IMR-90 (cell line): ENCODE results near the gene FRY. TPM values are rescaled to one million over a fixed set of nuclear protein-coding genes. Genes with fewer than 3 reads are reported as not detected.

Experiments
- ATAC-seq: fragments of 200-7000 bp; cut with Tn5 transposase; 2 replicates; pipeline ENCODE4 v1.9.1; 2020; ENCODE audit warnings: low read depth, mild to moderate bottlenecking, moderate library complexity
- BruUV-seq: library from RNA; stranded (reverse); fragments of 400-500 nt; replicated peaks from 2 replicates; lab custom pipeline; 2021; lab: Mats Ljungman, UMichigan
- CTCF ChIA-PET: fragments of 300-600 bp; formaldehyde crosslinking; extraction: SDS; loops from one replicate; lab custom pipeline; 2021; ENCODE audit warnings: antibody characterized with exemption; lab: Yijun Ruan, JAX
- POLR2A ChIA-PET: fragments of 300-600 bp; sonication (Branson Sonifier 250); formaldehyde crosslinking; loops from one replicate; lab custom pipeline; 2022; ENCODE audit warnings: antibody characterized with exemption; ENCODE audit not compliant: unreplicated experiment; lab: Charles Lee
- DNase-seq: peaks from one replicate; pipeline ENCODE4 v3.0.0; 2013
- H2AFZ ChIP-seq: replicated peaks from 2 replicates; pipeline ENCODE3; 2013; ENCODE audit warnings: low read length, mild to moderate bottlenecking; ENCODE audit not compliant: poor library complexity
- H2AK5ac ChIP-seq: 2 replicates; pipeline ENCODE4 v1.6.1; 2013; ENCODE audit warnings: low read depth, low read length, inconsistent platforms
- H2AK9ac ChIP-seq: replicated peaks from 2 replicates; pipeline ENCODE3; 2013; ENCODE audit warnings: mild to moderate bottlenecking, low read depth, low read length, moderate library complexity; ENCODE audit not compliant: poor library complexity
- H2BK120ac ChIP-seq: 2 replicates; pipeline ENCODE4 v1.6.1; 2013; ENCODE audit warnings: low read depth, low read length, inconsistent platforms
- H2BK15ac ChIP-seq: 3 replicates; pipeline ENCODE4 v1.6.1; 2013; ENCODE audit warnings: low read depth, low read length, inconsistent platforms
- H2BK20ac ChIP-seq: 2 replicates; pipeline ENCODE4 v1.6.1; 2013; ENCODE audit warnings: low read depth, mild to moderate bottlenecking, inconsistent platforms, low read length, moderate library complexity
- H2BK5ac ChIP-seq: 2 replicates; pipeline ENCODE4 v1.6.1; 2013; ENCODE audit warnings: mild to moderate bottlenecking, low read depth, low read length, inconsistent platforms; ENCODE audit not compliant: poor library complexity, severe bottlenecking
- H3K14ac ChIP-seq: replicated peaks from 2 replicates; pipeline ENCODE4 v1.6.1; 2013; ENCODE audit warnings: low read depth, low read length, inconsistent platforms
- H3K18ac ChIP-seq: 2 replicates; pipeline ENCODE4 v1.6.1; 2013; ENCODE audit warnings: low read depth, low read length, control low read depth
- H3K23ac ChIP-seq: 2 replicates; pipeline ENCODE4 v1.6.1; 2013; ENCODE audit warnings: low read depth, low read length, inconsistent platforms
- H3K27ac ChIP-seq: 2 replicates; pipeline ENCODE4 v1.5.1; 2013; ENCODE audit warnings: mild to moderate bottlenecking, control low read depth, low read length; ENCODE audit not compliant: insufficient read depth
- H3K27me3 ChIP-seq: 2 replicates; pipeline ENCODE4 v1.6.1; 2013; ENCODE audit warnings: low read length; ENCODE audit not compliant: control insufficient read depth, insufficient read depth
- H3K36me3 ChIP-seq: 2 replicates; pipeline ENCODE4 v1.6.1; 2013; ENCODE audit warnings: low read length, mixed read lengths; ENCODE audit not compliant: control insufficient read depth, insufficient read depth
- H3K4ac ChIP-seq: 2 replicates; pipeline ENCODE4 v1.6.1; 2013; ENCODE audit warnings: low read depth, low read length, inconsistent platforms
- H3K4me1 ChIP-seq: 2 replicates; pipeline ENCODE4 v1.6.1; 2013; ENCODE audit warnings: low read length, mixed read lengths; ENCODE audit not compliant: control insufficient read depth, insufficient read depth
- H3K4me2 ChIP-seq: 2 replicates; pipeline ENCODE4 v1.6.1; 2013; ENCODE audit warnings: low read depth, mild to moderate bottlenecking, control low read depth, low read length, moderate library complexity
- H3K4me3 ChIP-seq: 2 replicates; pipeline ENCODE4 v1.5.1; 2013; ENCODE audit warnings: low read depth, mild to moderate bottlenecking, control low read depth, low read length, moderate library complexity; ENCODE audit not compliant: insufficient read depth
- H3K56ac ChIP-seq: 2 replicates; pipeline ENCODE4 v1.6.1; 2013; ENCODE audit warnings: low read length, inconsistent platforms; ENCODE audit not compliant: insufficient read depth; ENCODE audit errors: extremely low read depth
- H3K79me1 ChIP-seq, 2 experiments: 2 replicates each; pipeline ENCODE4 v1.6.1; 2013; ENCODE audit warnings: low read length in 2 of 2, inconsistent platforms in 1 of 2, low read depth in 1 of 2
- H3K9ac ChIP-seq: 2 replicates; pipeline ENCODE4 v1.6.1; 2013; ENCODE audit warnings: low read depth, low read length, control low read depth
- H3K9me1 ChIP-seq: 2 replicates; pipeline ENCODE4 v1.6.1; 2013; ENCODE audit warnings: low read length, inconsistent platforms; ENCODE audit not compliant: insufficient read depth
- H3K9me3 ChIP-seq: 2 replicates; pipeline ENCODE4 v1.6.1; 2013; ENCODE audit warnings: low read length; ENCODE audit not compliant: control insufficient read depth, insufficient read depth
- H4K20me1 ChIP-seq: 2 replicates; pipeline ENCODE4 v1.6.1; 2013; ENCODE audit warnings: low read length, inconsistent platforms; ENCODE audit not compliant: insufficient read depth
- H4K5ac ChIP-seq: 2 replicates; pipeline ENCODE4 v1.6.1; 2013; ENCODE audit warnings: mild to moderate bottlenecking, low read depth, low read length, control low read depth
- H4K8ac ChIP-seq, 2 experiments: 2 replicates each; pipeline ENCODE4 v1.6.1; 2013; ENCODE audit warnings: low read depth in 2 of 2, low read length in 2 of 2, control low read depth in 1 of 2, inconsistent platforms in 1 of 2
- H4K91ac ChIP-seq: 2 replicates; pipeline ENCODE4 v1.6.1; 2013; ENCODE audit warnings: low read depth, low read length, inconsistent platforms; ENCODE audit not compliant: insufficient read depth
- BHLHE40 ChIP-seq: fragments of 150-350 bp; IDR thresholded peaks from 2 replicates; pipeline ENCODE4 v1.6.1; 2016; ENCODE audit warnings: mild to moderate bottlenecking, low read depth, low read length
- CEBPB ChIP-seq: IDR thresholded peaks from 2 replicates; pipeline ENCODE4 v1.6.1; 2012; ENCODE audit warnings: low read depth, low read length, improper control_type of control experiment
- CHD1 ChIP-seq: IDR thresholded peaks from 2 replicates; pipeline ENCODE4 v1.6.1; 2012; ENCODE audit warnings: low read depth, low read length, improper control_type of control experiment
- CTCF ChIP-seq: conservative IDR thresholded peaks from 2 replicates; pipeline ENCODE4 v1.5.1; 2012; ENCODE audit warnings: mild to moderate bottlenecking, low read depth, low read length, improper control_type of control experiment
- ELK1 ChIP-seq: fragments of 150-350 bp; IDR thresholded peaks from 2 replicates; pipeline ENCODE4 v1.6.1; 2016; ENCODE audit warnings: low read depth, mild to moderate bottlenecking, low read length, moderate library complexity, borderline replicate concordance
- FOS ChIP-seq: fragments of 150-350 bp; IDR thresholded peaks from 2 replicates; pipeline ENCODE4 v1.6.1; 2016; ENCODE audit warnings: low read depth, low read length
- MAFK ChIP-seq: IDR thresholded peaks from 2 replicates; pipeline ENCODE4 v1.6.1; 2012; ENCODE audit warnings: low read depth, low read length, improper control_type of control experiment
- MAZ ChIP-seq: IDR thresholded peaks from 2 replicates; pipeline ENCODE4 v1.6.1; 2012; ENCODE audit warnings: low read depth, mild to moderate bottlenecking, low read length, improper control_type of control experiment, moderate library complexity, borderline replicate concordance
- MXI1 ChIP-seq: IDR thresholded peaks from 2 replicates; pipeline ENCODE4 v1.6.1; 2012; ENCODE audit warnings: low read depth, mild to moderate bottlenecking, low read length, moderate library complexity, borderline replicate concordance
- NFE2L2 ChIP-seq: fragments of 150-350 bp; IDR thresholded peaks from 2 replicates; pipeline ENCODE4 v1.6.1; 2016; ENCODE audit warnings: low read depth, mild to moderate bottlenecking, low read length
- POLR2A ChIP-seq: IDR thresholded peaks from 2 replicates; pipeline ENCODE4 v1.6.1; 2012; ENCODE audit warnings: mild to moderate bottlenecking, low read depth, low read length
- RAD21 ChIP-seq: IDR thresholded peaks from 2 replicates; pipeline ENCODE4 v1.6.1; 2012; ENCODE audit warnings: low read length, improper control_type of control experiment
- RCOR1 ChIP-seq: IDR thresholded peaks from 2 replicates; pipeline ENCODE4 v1.6.1; 2012; ENCODE audit warnings: mild to moderate bottlenecking, low read length, improper control_type of control experiment; ENCODE audit not compliant: insufficient replicate concordance
- RFX5 ChIP-seq: IDR thresholded peaks from 2 replicates; pipeline ENCODE4 v1.8.0; 2012; ENCODE audit warnings: low read depth, mild to moderate bottlenecking, low read length, moderate library complexity
- SMC3 ChIP-seq: fragments of 150-350 bp; IDR thresholded peaks from 2 replicates; pipeline ENCODE4 v1.6.1; 2016; ENCODE audit warnings: low read depth, mild to moderate bottlenecking, antibody characterized with exemption, low read length, moderate library complexity
- USF2 ChIP-seq: fragments of 150-350 bp; IDR thresholded peaks from 2 replicates; pipeline ENCODE4 v1.6.1; 2017; ENCODE audit warnings: mild to moderate bottlenecking, antibody characterized with exemption, low read length, low read depth
- dilution Hi-C: fragments of 300-500 bp; cut with HindIII; formaldehyde crosslinking; loops from one replicate; pipeline ENCODE4 v1.14.3; 2018; ENCODE audit warnings: low sequenced_read_pairs; ENCODE audit not compliant: unreplicated experiment
- in situ Hi-C: fragments of 300-500 bp; cut with MboI; formaldehyde crosslinking; loops from 3 replicates; pipeline ENCODE4 v1.14.3; 2019; ENCODE audit warnings: low sequenced_read_pairs, inconsistent platforms, mixed read lengths
- intact Hi-C: fragments of 100-400 bp; cut with micrococcal nuclease; formaldehyde crosslinking; loops from 2 replicates; pipeline ENCODE4 v1.10.0; 2022
- polyA plus RNA-seq, 3 experiments: library from polyadenylated mRNA; depleted of rRNA; stranded (reverse); fragments of >200 nt; gene quantifications; 2 replicates each; pipeline ENCODE4 v1.2.3, GENCODE V29; 2012; ENCODE audit warnings: low replicate concordance in 1 of 3
- total RNA-seq: library from RNA; depleted of rRNA; stranded (reverse); fragments of >200 nt; gene quantifications from 2 replicates; pipeline ENCODE4 v1.2.3, GENCODE V29; 2012

The FRY gene
- total and polyA plus RNA-seq, 2 of the 4 experiments (the other 2 are of a cell fraction): 3.0 to 4.8 TPM

- H3K36me3 ChIP-seq: no peaks in the 10 kb centered on the region
- no TSS peak for BruUV-seq
- no peak overlapping the region for H3K18ac ChIP-seq
- H2BK5ac ChIP-seq: no peak overlapping the region
- H4K91ac ChIP-seq: no peak overlapping the region
- TF ChIP-seq FOS (no peak), BHLHE40 (no peak), SMC3 (no peak), MXI1 (no peak), MAZ (no peak), USF2 (no peak), CEBPB (no peak), CTCF (no peak), RFX5 (no peak), MAFK (no peak), RCOR1 (no peak), RAD21 (no peak), CHD1 (no peak), NFE2L2 (no peak), ELK1 (no peak), POLR2A (no peak)
- no peaks in the 10 kb centered on the region for H3K9me3 ChIP-seq
- H4K5ac ChIP-seq: no peak overlapping the region
- no peaks in the 10 kb centered on the region for H3K27me3 ChIP-seq
- H3K4ac ChIP-seq: no peak overlapping the region
- CTCF ChIA-PET: interaction anchor here (1.7 kb wide), 1 partner anchor 100 kb away, joined by 4 read pairs; no protein-coding TSS in a partner anchor
- ATAC-seq: no peak
- no peak overlapping the region for H3K23ac ChIP-seq
- H3K79me1 ChIP-seq: peaks cover 0 to 17% of the 10 kb centered on the region in 2 experiments; a peak in 2 of 4 replicates
- no peak overlapping the region for H3K9ac ChIP-seq
- no peak overlapping the region for H3K4me2 ChIP-seq
- no peak overlapping the region for H2BK20ac ChIP-seq
- dilution Hi-C loops (no loop called here), in situ Hi-C loops (no loop called here), intact Hi-C loops (no loop called here)
- POLR2A ChIA-PET: no interaction called here
- H2AK5ac ChIP-seq: no peak overlapping the region
- no peak overlapping the region for H3K4me3 ChIP-seq
- H3K56ac ChIP-seq: no peak overlapping the region
- no peak overlapping the region for H2AK9ac ChIP-seq
- no peaks in the 10 kb centered on the region for H4K20me1 ChIP-seq
- DNase-seq: no peak
- no peak overlapping the region for H2BK15ac ChIP-seq
- peaks cover 11% of the 10 kb centered on the region for H3K9me1 ChIP-seq
- no peak overlapping the region for H3K27ac ChIP-seq
- no peak overlapping the region for H3K14ac ChIP-seq
- H2BK120ac ChIP-seq: no peak overlapping the region
- H3K4me1 ChIP-seq: peaks cover 13% of the 10 kb centered on the region
- H2AFZ ChIP-seq: no peak overlapping the region
- no peak overlapping the region for H4K8ac ChIP-seq
Observed at GRCh38 chr13:32047088-32047487, 15.5 kb downstream of the FRY start.
